T-cell (primary cell): ENCODE measurements around the gene DENND4A. TPM values are rescaled to one million over a fixed set of nuclear protein-coding genes. Genes with fewer than 3 reads are reported as not detected.

Source experiments
- ATAC-seq, 4 experiments: fragments of 200-7000 bp in 3 of 4; fragments of 150-1000 bp in 1 of 4; cut with Tn5 transposase; replicated peaks in 1 of 4; 1 replicate in 3 of 4; 2 replicates in 1 of 4; pipeline ENCODE4 v1.10.0; 2021; ENCODE audit warnings: moderate library complexity in 3 of 4, mild to moderate bottlenecking in 2 of 4, moderate number of reproducible peaks in 1 of 4
- CTCF ChIA-PET, 2 donors: fragments of 300-600 bp; sonication (Branson Sonifier 250); formaldehyde crosslinking; loops; one replicate each; lab custom pipeline; 2022; ENCODE audit warnings: antibody characterized with exemption in 2 of 2; lab: Charles Lee
- POLR2A ChIA-PET, 2 donors: fragments of 300-600 bp; sonication (Branson Sonifier 250); formaldehyde crosslinking; loops; one replicate each; lab custom pipeline; 2022; ENCODE audit warnings: antibody characterized with exemption in 2 of 2; lab: Charles Lee
- DNase-seq, 35 experiments: peaks; one replicate each; pipeline versions ENCODE4 v3.0.0 to v3.0.0-alpha.2; 2013 to 2023
- H3K27ac ChIP-seq: one replicate; pipeline ENCODE4 v1.5.1; 2013; ENCODE audit warnings: low read length
- H3K27me3 ChIP-seq, 2 experiments: replicated peaks in 1 of 2; 1 replicate in 1 of 2; 2 replicates in 1 of 2; pipeline versions ENCODE4 v1.6.1 to v1.7.0; 2013; ENCODE audit warnings: low read length in 1 of 2, mixed read lengths in 1 of 2; ENCODE audit not compliant: control insufficient read depth in 2 of 2, insufficient read depth in 2 of 2; ENCODE audit errors: extremely low read depth in 1 of 2
- H3K36me3 ChIP-seq, 2 donors: 1 replicate in 1 of 2; 2 replicates in 1 of 2; pipeline versions ENCODE4 v1.6.1 to v1.7.0; 2013; ENCODE audit warnings: low read length in 1 of 2; ENCODE audit not compliant: control insufficient read depth in 2 of 2, insufficient read depth in 1 of 2; ENCODE audit errors: extremely low read depth in 1 of 2
- H3K4me1 ChIP-seq, 2 experiments: 1 replicate in 1 of 2; 2 replicates in 1 of 2; pipeline versions ENCODE4 v1.6.1 to v1.7.0; 2013; ENCODE audit warnings: low read length in 2 of 2, mixed read lengths in 1 of 2; ENCODE audit not compliant: insufficient read depth in 2 of 2, control insufficient read depth in 1 of 2; ENCODE audit errors: extremely low read depth in 1 of 2
- H3K4me3 ChIP-seq, 2 donors: 1 replicate in 1 of 2; 2 replicates in 1 of 2; pipeline versions ENCODE4 v1.5.1 to v1.7.0; 2013; ENCODE audit warnings: mild to moderate bottlenecking in 2 of 2, low read length in 1 of 2, moderate library complexity in 1 of 2; ENCODE audit not compliant: control insufficient read depth in 1 of 2; ENCODE audit errors: extremely low read depth in 1 of 2
- H3K9me3 ChIP-seq: 2 replicates; pipeline ENCODE4 v1.7.0; 2013
- H3K27ac Mint-ChIP-seq, 2 donors: one replicate each; pipeline ENCODE4 v1.8.0; 2020 to 2021; ENCODE audit warnings: mild to moderate bottlenecking in 2 of 2, mixed read lengths in 2 of 2
- H3K27me3 Mint-ChIP-seq, 2 donors: one replicate each; pipeline ENCODE4 v1.8.0; 2021 to 2022; ENCODE audit warnings: mixed read lengths in 2 of 2
- H3K36me3 Mint-ChIP-seq: one replicate; pipeline ENCODE4 v1.8.0; 2021; ENCODE audit warnings: mixed read lengths
- H3K4me1 Mint-ChIP-seq, 3 donors: one replicate each; pipeline ENCODE4 v1.8.0; 2020 to 2022; ENCODE audit warnings: mixed read lengths in 3 of 3, mild to moderate bottlenecking in 1 of 3
- H3K4me3 Mint-ChIP-seq, 3 donors: one replicate each; pipeline ENCODE4 v1.8.0; 2020 to 2022; ENCODE audit warnings: mild to moderate bottlenecking in 3 of 3, mixed read lengths in 3 of 3, moderate library complexity in 3 of 3
- H3K9me3 Mint-ChIP-seq, 3 donors: one replicate each; pipeline ENCODE4 v1.8.0; 2020 to 2022; ENCODE audit warnings: mixed read lengths in 3 of 3
- WGBS: methylation state at CpG from one replicate; pipeline ENCODE4 v1.1.5; 2013; ENCODE audit warnings: missing lambda C conversion rate; ENCODE audit not compliant: insufficient coverage; 5-methylcytosine and 5-hydroxymethylcytosine counted together
- total RNA-seq, 35 experiments: library from RNA in 6 of 35; stranded (reverse) in 6 of 35; fragments of 120-200 nt in 1 of 35; gene quantifications; one replicate each; pipeline versions ENCODE4 v1.2.1 to v1.2.4 and lab custom pipeline; 2013 to 2026

Gene DENND4A
- total RNA-seq, 5 donors from 2014 or later (not counting 1 experiment from before 2014, with no cell fraction given), result 49.7 to 76.3 (median 57.1) TPM

DNA sequence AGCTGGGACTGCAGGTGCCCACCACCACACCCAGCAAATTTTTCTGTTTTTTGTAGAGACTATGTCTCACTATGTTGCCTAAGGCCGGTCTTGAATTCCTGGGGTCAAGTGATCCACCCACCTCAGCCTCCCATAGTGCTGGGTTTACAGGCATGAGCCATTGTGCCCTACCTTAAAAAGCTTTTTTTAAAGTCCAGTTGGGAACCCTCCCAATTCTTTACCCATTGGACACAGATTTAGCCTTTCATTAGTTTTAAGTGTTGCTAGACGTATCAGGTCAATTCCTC lies 1.7 kb upstream of the DENND4A start:
- CTCF ChIA-PET, result interaction anchor here in 1 of 2 donors (3.4 kb wide), 1 partner anchor 35 kb away, joined by 26 read pairs; no protein-coding TSS in a partner anchor
- Histone ChIP-seq H3K4me3 (no peak overlapping the region), H3K9me3 (no peaks in the 10 kb centered on the region), H3K36me3 (no peaks in the 10 kb centered on the region), H3K27ac (no peak overlapping the region), H3K27me3 (no peaks in the 10 kb centered on the region), H3K4me1 (peaks cover 17 to 21% of the 10 kb centered on the region in 2 experiments)
- POLR2A ChIA-PET, result interaction anchor here (0.7 to 1.2 kb wide), 3 partner anchors 14 to 25 kb away, joined by 3 to 8 read pairs (median 4); no protein-coding TSS in a partner anchor
- Mint-ChIP-seq H3K9me3 (no peaks in the 10 kb centered on the region), H3K36me3 (no peaks in the 10 kb centered on the region), H3K4me3 (peak overlapping the region; percentile 35 to 86 (median 41)), H3K27ac (peak overlapping the region; percentile 48 to 59), H3K4me1 (peaks cover 30 to 52% (median 51%) of the 10 kb centered on the region in 3 donors), H3K27me3 (no peaks in the 10 kb centered on the region)
- DNase-seq, result no peak
- WGBS, result 100% methylated on average over 1 of the region's 2 CpGs
- no peak for ATAC-seq

- Mint-ChIP-seq H3K4me1 (peaks cover 35 to 56% (median 55%) of the 10 kb centered on the region in 3 donors), H3K36me3 (no peaks in the 10 kb centered on the region), H3K9me3 (no peaks in the 10 kb centered on the region), H3K4me3 (peak overlapping the region; percentile 86 to 91 (median 89)), H3K27me3 (no peaks in the 10 kb centered on the region), H3K27ac (peak overlapping the region; percentile 93 to 95)
- ChIA-PET CTCF (interaction anchor here (0.5 to 3.4 kb wide), 4 partner anchors 11 to 36 kb away, joined by 3 to 34 read pairs (median 14); no protein-coding TSS in a partner anchor), POLR2A (interaction anchor here (0.6 to 4.4 kb wide), 16 partner anchors 12 to 84 kb away, joined by 3 to 98 read pairs (median 6); partner anchors contain the start of gene RAB11A (in 1 of the 2))
- H3K27me3 ChIP-seq, result no peaks in the 10 kb centered on the region
- H3K36me3 ChIP-seq, result no peaks in the 10 kb centered on the region
- H3K4me1 ChIP-seq, result peaks cover 17 to 26% of the 10 kb centered on the region in 2 experiments
- ATAC-seq (no peak), DNase-seq (no peak)
- no peaks in the 10 kb centered on the region for H3K9me3 ChIP-seq
- WGBS, result 97% methylated on average over 7 of the region's 13 CpGs
- peak overlapping the region; percentile 86 to 95 for H3K4me3 ChIP-seq
- peak overlapping the region; percentile 99 for H3K27ac ChIP-seq
These were observed 1.1 kb upstream of the DENND4A start for GRCh38 chr15:65792988-65793817.

DNA sequence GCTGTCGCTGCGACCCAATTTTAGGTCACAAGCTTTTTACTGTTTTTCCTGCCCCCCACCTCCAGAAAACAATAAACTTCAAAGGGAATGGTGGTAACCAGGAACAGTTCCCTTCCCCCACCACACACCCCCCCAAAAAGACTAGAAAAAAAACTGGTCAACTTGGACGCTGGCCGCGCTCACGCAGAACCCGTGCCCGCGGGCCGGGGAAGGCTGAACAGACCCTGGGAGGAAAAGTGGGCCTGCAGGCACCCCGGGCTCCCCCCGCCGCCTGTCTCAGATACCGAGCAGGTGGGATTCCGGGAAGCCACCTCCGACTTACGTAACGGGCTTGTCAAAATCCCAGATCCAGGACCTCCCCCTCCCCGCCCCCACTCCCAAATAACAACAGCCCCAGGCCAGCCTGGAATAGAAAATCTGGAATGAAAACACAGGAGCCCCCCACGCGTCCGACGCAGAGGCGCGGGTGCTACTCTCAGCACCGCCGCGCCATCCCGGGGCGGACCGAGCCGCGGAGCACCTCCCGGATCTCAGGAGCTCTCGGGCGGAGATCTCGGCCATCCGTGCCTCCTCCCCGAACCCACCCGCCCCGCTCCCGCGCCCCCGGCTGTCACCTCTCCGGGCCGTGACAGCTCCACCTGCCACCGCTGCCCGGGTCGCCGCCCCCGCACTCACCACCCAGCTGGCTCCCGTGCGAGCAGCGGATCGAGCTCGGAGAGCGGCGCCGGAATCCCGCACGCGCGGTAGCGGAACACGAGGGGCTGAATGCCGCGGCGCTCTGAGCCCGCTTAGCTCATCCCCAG lies 557 bp downstream of the DENND4A start:
- Mint-ChIP-seq H3K4me3 (peak overlapping the region; percentile 86 to 91 (median 89)), H3K9me3 (no peaks in the 10 kb centered on the region), H3K36me3 (peaks cover 5% of the 10 kb centered on the region), H3K27ac (peak overlapping the region; percentile 86 to 90), H3K27me3 (no peaks in the 10 kb centered on the region), H3K4me1 (peaks cover 46 to 61% (median 60%) of the 10 kb centered on the region in 3 donors)
- no peaks in the 10 kb centered on the region for H3K9me3 ChIP-seq
- H3K4me1 ChIP-seq, result peaks cover 26 to 27% of the 10 kb centered on the region in 2 experiments
- WGBS, result under 1% methylated on average over 63 of the region's 69 CpGs
- peak overlapping the region; percentile 99 for H3K27ac ChIP-seq
- no peaks in the 10 kb centered on the region for H3K36me3 ChIP-seq
- ChIA-PET CTCF (interaction anchor here (0.6 to 3.4 kb wide), 11 partner anchors 9 to 1873 kb away, joined by 3 to 34 read pairs (median 4); partner anchors contain the start of gene RAB11A (in 1 of the 2)), POLR2A (interaction anchor here (0.5 to 4.4 kb wide), 33 partner anchors 8 to 1361 kb away, joined by 3 to 98 read pairs (median 4); partner anchors contain the start of gene RAB11A (in 1 of the 2))
- peak overlapping the region; percentile 86 to 97 for H3K4me3 ChIP-seq
- H3K27me3 ChIP-seq, result no peaks in the 10 kb centered on the region
- peak in 3 of 4 experiments; percentile 26 to 39 (median 32) for ATAC-seq
- peak in 20 of 35 experiments; percentile 6 to 54 (median 35) for DNase-seq

DNA sequence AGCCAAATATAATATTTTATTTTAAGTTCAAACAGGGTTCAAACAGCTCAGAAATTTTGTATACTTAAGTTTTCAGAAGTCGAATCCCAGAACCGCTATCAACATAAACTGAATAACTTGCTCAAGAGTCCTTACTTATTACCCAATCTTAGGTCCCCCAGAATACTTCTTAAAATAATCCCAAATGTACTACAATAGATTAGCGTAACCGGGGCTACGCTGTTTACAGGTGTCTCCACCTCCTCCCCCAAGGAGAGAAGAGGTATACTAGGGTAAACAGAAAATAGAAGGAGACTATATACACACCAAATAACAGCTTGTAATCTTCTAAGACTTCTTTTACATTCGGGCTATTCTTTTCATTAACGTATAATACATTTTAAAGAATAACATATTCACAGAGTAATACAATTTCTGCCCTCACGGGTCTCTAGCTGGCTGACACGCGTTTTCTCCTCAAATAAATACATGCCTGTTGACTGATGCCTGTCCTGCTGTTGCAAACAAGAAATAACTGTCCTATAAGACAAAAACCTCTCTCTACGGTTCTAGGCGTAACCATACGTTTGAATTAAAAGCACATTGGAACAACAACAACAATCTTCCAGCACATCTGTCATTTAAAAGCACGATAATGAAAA lies 1.3 kb downstream of the DENND4A start:
- ATAC-seq (no peak), DNase-seq (peak in 4 of 35 experiments; percentile 15 to 48 (median 30))
- Histone ChIP-seq H3K27me3 (no peaks in the 10 kb centered on the region), H3K27ac (peak overlapping the region; percentile 99), H3K4me1 (peaks cover 28 to 29% of the 10 kb centered on the region in 2 experiments), H3K9me3 (no peaks in the 10 kb centered on the region), H3K36me3 (no peaks in the 10 kb centered on the region), H3K4me3 (peak overlapping the region; percentile 86 to 97)
- 0% methylated on average over 7 of the region's 14 CpGs for WGBS
- peaks cover 5% of the 10 kb centered on the region for H3K36me3 Mint-ChIP-seq
- H3K27ac Mint-ChIP-seq, result peak overlapping the region; percentile 86 to 90
- no peaks in the 10 kb centered on the region for H3K9me3 Mint-ChIP-seq
- peaks cover 46 to 58% (median 56%) of the 10 kb centered on the region in 3 donors for H3K4me1 Mint-ChIP-seq
- ChIA-PET POLR2A (interaction anchor here (0.5 to 4.4 kb wide), 25 partner anchors 8 to 1360 kb away, joined by 3 to 98 read pairs (median 4); partner anchors contain the start of gene RAB11A (in 1 of the 2)), CTCF (interaction anchor here (1.0 to 3.4 kb wide), 8 partner anchors 10 to 78 kb away, joined by 3 to 34 read pairs (median 6); partner anchors contain the start of gene RAB11A (in 1 of the 2))
- no peaks in the 10 kb centered on the region for H3K27me3 Mint-ChIP-seq
- peak overlapping the region; percentile 86 to 91 (median 89) for H3K4me3 Mint-ChIP-seq

- Mint-ChIP-seq H3K4me3 (peak overlapping the region; percentile 86 to 91 (median 89)), H3K27ac (peak overlapping the region; percentile 86 to 90), H3K27me3 (no peaks in the 10 kb centered on the region), H3K36me3 (peaks cover 5% of the 10 kb centered on the region), H3K9me3 (no peaks in the 10 kb centered on the region), H3K4me1 (peaks cover 46 to 57% (median 56%) of the 10 kb centered on the region in 3 donors)
- POLR2A ChIA-PET, result interaction anchor here (0.6 to 4.4 kb wide), 12 partner anchors 11 to 47 kb away, joined by 3 to 98 read pairs (median 8); no protein-coding TSS in a partner anchor
- ATAC-seq (no peak), DNase-seq (no peak)
- peak overlapping the region; percentile 13 to 32 for H3K4me3 ChIP-seq
- peak overlapping the region; percentile 99 for H3K27ac ChIP-seq
- CTCF ChIA-PET, result interaction anchor here in 1 of 2 donors (0.6 to 2.0 kb wide), 6 partner anchors 9 to 194 kb away, joined by 3 to 6 read pairs (median 4); partner anchors contain the start of gene RAB11A
- no peaks in the 10 kb centered on the region for H3K9me3 ChIP-seq
- peaks cover 28 to 33% of the 10 kb centered on the region in 2 experiments for H3K4me1 ChIP-seq
- peaks cover 0 to 4% of the 10 kb centered on the region in 2 donors for H3K36me3 ChIP-seq
- H3K27me3 ChIP-seq, result no peaks in the 10 kb centered on the region
- WGBS, result 30% methylated on average over 2 of the region's 10 CpGs
These were observed 2.2 kb downstream of the DENND4A start for GRCh38 chr15:65789759-65790425.
